ENCODE data around the gene TRABD2A. TPM values are rescaled to one million over a fixed set of nuclear protein-coding genes. Genes with fewer than 3 reads are reported as not detected.

The TRABD2A gene
- total and polyA plus RNA-seq, 2 of the 13 experiments (the other 11 are each of a cell fraction or from before 2014, with no cell fraction given) = 0.15 TPM; not detected in 1

DNA sequence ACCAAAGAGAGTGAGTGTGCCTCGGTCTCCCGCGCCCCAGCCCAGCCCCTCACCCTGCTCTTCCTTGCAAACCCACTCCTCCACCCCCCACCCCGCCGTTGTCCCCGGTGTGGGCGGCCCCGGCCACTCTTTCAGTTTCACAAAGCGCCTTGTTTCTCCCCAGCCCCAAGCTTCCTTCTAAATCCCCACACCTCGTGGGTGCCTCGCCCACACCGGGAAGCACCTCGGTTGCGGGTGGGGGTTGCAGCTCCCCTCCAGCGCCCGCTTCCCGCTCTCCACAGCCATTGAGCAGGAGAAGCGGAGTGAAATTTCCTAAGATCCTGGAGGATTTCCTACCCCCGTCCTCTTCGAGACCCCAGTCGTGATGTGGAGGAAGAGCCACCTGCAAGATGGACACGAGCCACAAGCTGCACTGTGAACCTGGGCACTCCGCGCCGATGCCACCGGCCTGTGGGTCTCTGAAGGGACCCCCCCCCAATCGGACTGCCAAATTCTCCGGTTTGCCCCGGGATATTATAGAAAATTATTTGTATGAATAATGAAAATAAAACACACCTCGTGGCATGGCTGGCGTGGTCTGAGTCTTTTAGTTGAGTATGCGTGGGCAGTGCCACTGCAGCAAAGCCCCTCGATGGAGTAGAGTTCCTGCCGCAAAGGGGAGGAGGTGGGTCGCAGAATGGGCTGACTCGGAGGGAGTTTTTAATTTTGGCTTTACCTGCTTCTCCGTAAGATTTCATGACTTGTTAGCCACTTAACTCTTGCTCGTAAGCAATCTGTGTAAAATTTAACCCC lies 25.4 kb upstream of the TRABD2A start:
- H3K9me3 ChIP-seq (ENCODE audit: low read length) = peaks cover 5% of the 10 kb centered on the region; the same call in 1 of the 2 replicates
- H3K27me3 ChIP-seq (ENCODE audit: control insufficient read depth in 1 of 2, insufficient read depth in 2 of 2, low read length in 2 of 2) = peaks cover 2 to 26% of the 10 kb centered on the region in 2 experiments; a peak in 2 of 5 replicates
- H3K36me3 ChIP-seq (replicated peaks in 1 of 2; ENCODE audit: control insufficient read depth in 1 of 2, insufficient read depth in 2 of 2, low read length in 2 of 2) = no peaks in the 10 kb centered on the region
- FAIRE-seq (no peak), DNase-seq (ENCODE audit: low spot score) (no peak), ATAC-seq (peak; percentile 10)
- CTCF ChIA-PET (ENCODE audit: low intra/inter-chr PET ratio, low total read pairs) = interaction anchor here (4.3 kb wide), 1 partner anchor 19 kb away, joined by 64 read pairs; no protein-coding TSS in a partner anchor
- in situ Hi-C loops (cut with HindIII; ENCODE audit: extremely low pct_ligation_motif_present, low pct_unique_long_range_greater_than_20kb) = no loop called here
- no peaks in the 10 kb centered on the region for H4K20me1 ChIP-seq (ENCODE audit: insufficient read depth, low read length)
- peak overlapping the region; percentile 99 for H3K4me2 ChIP-seq (ENCODE audit: low read depth, low read length)
- intact Hi-C loops (cut with micrococcal nuclease; ENCODE audit: unreplicated experiment) = no loop called here
- H3K9ac ChIP-seq (ENCODE audit: insufficient read depth, low read depth, low read length) = peak overlapping the region; percentile 97
- TSS peak; percentile 79 for BruUV-seq (replicated peaks)
- H3K27ac ChIP-seq (ENCODE audit: extremely low read length, insufficient read depth, low read length) = peak overlapping the region; percentile 65
- WGBS (ENCODE audit: low lambda C conversion rate) = 10% methylated on average over 38 of the region's 38 CpGs
- no peak overlapping the region for H2AFZ ChIP-seq (ENCODE audit: low read length)
- peaks cover 31% of the 10 kb centered on the region for H3K4me1 ChIP-seq (ENCODE audit: insufficient read depth, low read length)
- POLR2A ChIA-PET = interaction anchor here (0.8 to 7.5 kb wide), 8 partner anchors 12 to 448 kb away, joined by 3 to 141 read pairs (median 10); partner anchors contain the start of gene KCMF1
- H3K79me2 ChIP-seq (ENCODE audit: insufficient read depth, low read length) = peaks cover 10% of the 10 kb centered on the region
- H3K4me3 ChIP-seq (replicated peaks in 1 of 3; ENCODE audit: insufficient read depth in 1 of 3, low read depth in 2 of 3, low read length in 3 of 3) = peak overlapping the region; percentile 90 to 98 (median 98)
- TF ChIP-seq, protein P1, sequence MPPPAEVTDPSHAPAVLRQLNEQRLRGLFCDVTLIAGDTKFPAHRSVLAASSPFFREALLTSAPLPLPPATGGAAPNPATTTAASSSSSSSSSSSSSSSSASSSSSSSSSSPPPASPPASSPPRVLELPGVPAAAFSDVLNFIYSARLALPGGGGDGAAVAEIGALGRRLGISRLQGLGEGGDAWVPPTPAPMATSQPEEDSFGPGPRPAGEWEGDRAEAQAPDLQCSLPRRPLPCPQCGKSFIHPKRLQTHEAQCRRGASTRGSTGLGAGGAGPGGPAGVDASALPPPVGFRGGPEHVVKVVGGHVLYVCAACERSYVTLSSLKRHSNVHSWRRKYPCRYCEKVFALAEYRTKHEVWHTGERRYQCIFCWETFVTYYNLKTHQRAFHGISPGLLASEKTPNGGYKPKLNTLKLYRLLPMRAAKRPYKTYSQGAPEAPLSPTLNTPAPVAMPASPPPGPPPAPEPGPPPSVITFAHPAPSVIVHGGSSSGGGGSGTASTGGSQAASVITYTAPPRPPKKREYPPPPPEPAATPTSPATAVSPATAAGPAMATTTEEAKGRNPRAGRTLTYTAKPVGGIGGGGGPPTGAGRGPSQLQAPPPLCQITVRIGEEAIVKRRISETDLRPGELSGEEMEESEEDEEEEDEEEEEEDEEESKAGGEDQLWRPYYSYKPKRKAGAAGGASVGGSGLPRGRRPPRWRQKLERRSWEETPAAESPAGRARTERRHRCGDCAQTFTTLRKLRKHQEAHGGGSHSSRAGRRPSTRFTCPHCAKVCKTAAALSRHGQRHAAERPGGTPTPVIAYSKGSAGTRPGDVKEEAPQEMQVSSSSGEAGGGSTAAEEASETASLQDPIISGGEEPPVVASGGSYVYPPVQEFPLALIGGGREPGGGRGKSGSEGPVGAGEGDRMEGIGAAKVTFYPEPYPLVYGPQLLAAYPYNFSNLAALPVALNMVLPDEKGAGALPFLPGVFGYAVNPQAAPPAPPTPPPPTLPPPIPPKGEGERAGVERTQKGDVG (CRISPR knock-in tag; IDR thresholded peaks at IDR 0.05; ENCODE audit: borderline replicate concordance) = peak; percentile 48; the same call in 1 of the 2 replicates
- TF ChIP-seq, protein P2, sequence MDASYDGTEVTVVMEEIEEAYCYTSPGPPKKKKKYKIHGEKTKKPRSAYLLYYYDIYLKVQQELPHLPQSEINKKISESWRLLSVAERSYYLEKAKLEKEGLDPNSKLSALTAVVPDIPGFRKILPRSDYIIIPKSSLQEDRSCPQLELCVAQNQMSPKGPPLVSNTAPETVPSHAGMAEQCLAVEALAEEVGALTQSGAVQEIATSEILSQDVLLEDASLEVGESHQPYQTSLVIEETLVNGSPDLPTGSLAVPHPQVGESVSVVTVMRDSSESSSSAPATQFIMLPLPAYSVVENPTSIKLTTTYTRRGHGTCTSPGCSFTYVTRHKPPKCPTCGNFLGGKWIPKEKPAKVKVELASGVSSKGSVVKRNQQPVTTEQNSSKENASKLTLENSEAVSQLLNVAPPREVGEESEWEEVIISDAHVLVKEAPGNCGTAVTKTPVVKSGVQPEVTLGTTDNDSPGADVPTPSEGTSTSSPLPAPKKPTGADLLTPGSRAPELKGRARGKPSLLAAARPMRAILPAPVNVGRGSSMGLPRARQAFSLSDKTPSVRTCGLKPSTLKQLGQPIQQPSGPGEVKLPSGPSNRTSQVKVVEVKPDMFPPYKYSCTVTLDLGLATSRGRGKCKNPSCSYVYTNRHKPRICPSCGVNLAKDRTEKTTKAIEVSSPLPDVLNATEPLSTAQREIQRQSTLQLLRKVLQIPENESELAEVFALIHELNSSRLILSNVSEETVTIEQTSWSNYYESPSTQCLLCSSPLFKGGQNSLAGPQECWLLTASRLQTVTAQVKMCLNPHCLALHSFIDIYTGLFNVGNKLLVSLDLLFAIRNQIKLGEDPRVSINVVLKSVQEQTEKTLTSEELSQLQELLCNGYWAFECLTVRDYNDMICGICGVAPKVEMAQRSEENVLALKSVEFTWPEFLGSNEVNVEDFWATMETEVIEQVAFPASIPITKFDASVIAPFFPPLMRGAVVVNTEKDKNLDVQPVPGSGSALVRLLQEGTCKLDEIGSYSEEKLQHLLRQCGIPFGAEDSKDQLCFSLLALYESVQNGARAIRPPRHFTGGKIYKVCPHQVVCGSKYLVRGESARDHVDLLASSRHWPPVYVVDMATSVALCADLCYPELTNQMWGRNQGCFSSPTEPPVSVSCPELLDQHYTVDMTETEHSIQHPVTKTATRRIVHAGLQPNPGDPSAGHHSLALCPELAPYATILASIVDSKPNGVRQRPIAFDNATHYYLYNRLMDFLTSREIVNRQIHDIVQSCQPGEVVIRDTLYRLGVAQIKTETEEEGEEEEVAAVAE (CRISPR knock-in tag; IDR thresholded peaks at IDR 0.05; ENCODE audit: borderline replicate concordance) = peak; percentile 7; the same call in 1 of the 2 replicates
- TF ChIP-seq, protein P3, sequence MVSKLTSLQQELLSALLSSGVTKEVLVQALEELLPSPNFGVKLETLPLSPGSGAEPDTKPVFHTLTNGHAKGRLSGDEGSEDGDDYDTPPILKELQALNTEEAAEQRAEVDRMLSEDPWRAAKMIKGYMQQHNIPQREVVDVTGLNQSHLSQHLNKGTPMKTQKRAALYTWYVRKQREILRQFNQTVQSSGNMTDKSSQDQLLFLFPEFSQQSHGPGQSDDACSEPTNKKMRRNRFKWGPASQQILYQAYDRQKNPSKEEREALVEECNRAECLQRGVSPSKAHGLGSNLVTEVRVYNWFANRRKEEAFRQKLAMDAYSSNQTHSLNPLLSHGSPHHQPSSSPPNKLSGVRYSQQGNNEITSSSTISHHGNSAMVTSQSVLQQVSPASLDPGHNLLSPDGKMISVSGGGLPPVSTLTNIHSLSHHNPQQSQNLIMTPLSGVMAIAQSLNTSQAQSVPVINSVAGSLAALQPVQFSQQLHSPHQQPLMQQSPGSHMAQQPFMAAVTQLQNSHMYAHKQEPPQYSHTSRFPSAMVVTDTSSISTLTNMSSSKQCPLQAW (CRISPR knock-in tag; IDR thresholded peaks at IDR 0.05) = peak; percentile 45; the same call in 1 of the 2 replicates
- TF ChIP-seq HNF4A (CRISPR knock-in tag; IDR thresholded peaks at IDR 0.05) = no peak
- TF ChIP-seq NCOR1 (IDR thresholded peaks at IDR 0.05; ENCODE audit: borderline replicate concordance, low read length) = 0 out of 2 replicates have a peak, but pooled peaks have one; percentile 8
- peak; percentile 30; the same call in 1 of the 2 replicates for TF ChIP-seq ZNF879 (CRISPR knock-in tag; IDR thresholded peaks at IDR 0.05)
- TF ChIP-seq FOSL2 (CRISPR knock-in tag; IDR thresholded peaks at IDR 0.05) = no peak
- TF ChIP-seq, protein P4, sequence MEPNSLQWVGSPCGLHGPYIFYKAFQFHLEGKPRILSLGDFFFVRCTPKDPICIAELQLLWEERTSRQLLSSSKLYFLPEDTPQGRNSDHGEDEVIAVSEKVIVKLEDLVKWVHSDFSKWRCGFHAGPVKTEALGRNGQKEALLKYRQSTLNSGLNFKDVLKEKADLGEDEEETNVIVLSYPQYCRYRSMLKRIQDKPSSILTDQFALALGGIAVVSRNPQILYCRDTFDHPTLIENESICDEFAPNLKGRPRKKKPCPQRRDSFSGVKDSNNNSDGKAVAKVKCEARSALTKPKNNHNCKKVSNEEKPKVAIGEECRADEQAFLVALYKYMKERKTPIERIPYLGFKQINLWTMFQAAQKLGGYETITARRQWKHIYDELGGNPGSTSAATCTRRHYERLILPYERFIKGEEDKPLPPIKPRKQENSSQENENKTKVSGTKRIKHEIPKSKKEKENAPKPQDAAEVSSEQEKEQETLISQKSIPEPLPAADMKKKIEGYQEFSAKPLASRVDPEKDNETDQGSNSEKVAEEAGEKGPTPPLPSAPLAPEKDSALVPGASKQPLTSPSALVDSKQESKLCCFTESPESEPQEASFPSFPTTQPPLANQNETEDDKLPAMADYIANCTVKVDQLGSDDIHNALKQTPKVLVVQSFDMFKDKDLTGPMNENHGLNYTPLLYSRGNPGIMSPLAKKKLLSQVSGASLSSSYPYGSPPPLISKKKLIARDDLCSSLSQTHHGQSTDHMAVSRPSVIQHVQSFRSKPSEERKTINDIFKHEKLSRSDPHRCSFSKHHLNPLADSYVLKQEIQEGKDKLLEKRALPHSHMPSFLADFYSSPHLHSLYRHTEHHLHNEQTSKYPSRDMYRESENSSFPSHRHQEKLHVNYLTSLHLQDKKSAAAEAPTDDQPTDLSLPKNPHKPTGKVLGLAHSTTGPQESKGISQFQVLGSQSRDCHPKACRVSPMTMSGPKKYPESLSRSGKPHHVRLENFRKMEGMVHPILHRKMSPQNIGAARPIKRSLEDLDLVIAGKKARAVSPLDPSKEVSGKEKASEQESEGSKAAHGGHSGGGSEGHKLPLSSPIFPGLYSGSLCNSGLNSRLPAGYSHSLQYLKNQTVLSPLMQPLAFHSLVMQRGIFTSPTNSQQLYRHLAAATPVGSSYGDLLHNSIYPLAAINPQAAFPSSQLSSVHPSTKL (CRISPR knock-in tag; IDR thresholded peaks at IDR 0.05) = no peak; the same call in 1 of the 2 replicates
